Measurements from ENCODE around the gene COX8A. TPM values are rescaled to one million over a fixed set of nuclear protein-coding genes. Genes with fewer than 3 reads are reported as not detected.

The COX8A gene
- total and polyA plus RNA-seq, 2 of the 13 experiments (the other 11 are each of a cell fraction or from before 2014, with no cell fraction given), result 202 to 406 TPM

DNA sequence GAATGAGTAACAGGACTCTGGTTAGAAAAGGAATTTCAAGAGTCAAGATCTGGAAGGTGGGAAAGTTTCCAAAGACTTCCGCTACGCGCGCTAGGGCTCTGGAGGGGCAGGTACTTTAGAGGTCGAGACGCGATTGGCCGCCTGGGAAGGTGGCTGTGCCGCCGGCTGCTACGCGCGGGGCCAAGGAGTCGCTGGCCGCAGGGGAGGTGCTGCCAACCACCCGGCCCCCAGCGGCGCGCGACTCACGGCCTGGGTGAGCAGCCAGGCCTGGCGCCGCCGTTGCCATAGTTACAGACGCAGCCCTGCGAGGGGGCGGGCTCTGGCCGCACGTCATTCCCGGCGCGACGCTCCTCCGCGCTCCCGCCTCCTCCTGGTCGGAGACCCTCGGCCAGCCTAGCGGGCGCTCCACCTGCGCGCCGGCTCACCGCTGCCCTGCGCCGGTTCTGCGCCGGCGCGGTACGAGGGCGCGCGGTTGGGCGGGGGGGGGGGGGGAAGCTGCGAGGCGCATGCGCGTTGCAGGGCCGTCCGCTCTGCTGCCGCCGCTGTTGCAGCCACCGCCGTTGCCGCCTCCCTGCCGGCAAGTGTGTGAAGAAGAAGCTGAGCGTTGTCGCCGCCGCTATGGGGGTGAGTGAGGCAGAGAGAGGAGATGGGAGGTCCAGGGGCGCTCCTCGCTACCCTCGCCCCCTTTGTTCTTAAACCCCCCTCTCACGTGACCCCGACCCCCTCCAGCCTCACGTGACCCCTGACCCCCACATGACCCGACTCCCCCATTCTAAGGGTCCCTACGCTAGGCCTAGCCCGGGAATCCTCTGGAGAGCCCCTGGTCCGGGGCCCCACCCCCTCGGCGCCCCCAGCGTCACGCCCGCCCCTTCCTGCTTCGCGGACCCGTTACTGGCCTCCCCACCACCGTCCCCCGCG is 35.7 kb upstream of the COX8A start, which contains the start of gene NAA40 (continued):
- TF ChIP-seq, protein P1, sequence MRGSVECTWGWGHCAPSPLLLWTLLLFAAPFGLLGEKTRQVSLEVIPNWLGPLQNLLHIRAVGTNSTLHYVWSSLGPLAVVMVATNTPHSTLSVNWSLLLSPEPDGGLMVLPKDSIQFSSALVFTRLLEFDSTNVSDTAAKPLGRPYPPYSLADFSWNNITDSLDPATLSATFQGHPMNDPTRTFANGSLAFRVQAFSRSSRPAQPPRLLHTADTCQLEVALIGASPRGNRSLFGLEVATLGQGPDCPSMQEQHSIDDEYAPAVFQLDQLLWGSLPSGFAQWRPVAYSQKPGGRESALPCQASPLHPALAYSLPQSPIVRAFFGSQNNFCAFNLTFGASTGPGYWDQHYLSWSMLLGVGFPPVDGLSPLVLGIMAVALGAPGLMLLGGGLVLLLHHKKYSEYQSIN (CRISPR knock-in tag; IDR thresholded peaks at IDR 0.05; ENCODE audit: borderline replicate concordance), result no peak
- peak; percentile 99 for TF ChIP-seq SAP130 (CRISPR knock-in tag; IDR thresholded peaks at IDR 0.05; ENCODE audit: low read depth)
- peak; percentile 14; the same call in 1 of the 2 replicates for TF ChIP-seq SOX5 (CRISPR knock-in tag; IDR thresholded peaks at IDR 0.05; ENCODE audit: borderline replicate concordance)
- no peak for TF ChIP-seq FOXM1 (CRISPR knock-in tag; IDR thresholded peaks at IDR 0.05)
- TF ChIP-seq, protein P2, sequence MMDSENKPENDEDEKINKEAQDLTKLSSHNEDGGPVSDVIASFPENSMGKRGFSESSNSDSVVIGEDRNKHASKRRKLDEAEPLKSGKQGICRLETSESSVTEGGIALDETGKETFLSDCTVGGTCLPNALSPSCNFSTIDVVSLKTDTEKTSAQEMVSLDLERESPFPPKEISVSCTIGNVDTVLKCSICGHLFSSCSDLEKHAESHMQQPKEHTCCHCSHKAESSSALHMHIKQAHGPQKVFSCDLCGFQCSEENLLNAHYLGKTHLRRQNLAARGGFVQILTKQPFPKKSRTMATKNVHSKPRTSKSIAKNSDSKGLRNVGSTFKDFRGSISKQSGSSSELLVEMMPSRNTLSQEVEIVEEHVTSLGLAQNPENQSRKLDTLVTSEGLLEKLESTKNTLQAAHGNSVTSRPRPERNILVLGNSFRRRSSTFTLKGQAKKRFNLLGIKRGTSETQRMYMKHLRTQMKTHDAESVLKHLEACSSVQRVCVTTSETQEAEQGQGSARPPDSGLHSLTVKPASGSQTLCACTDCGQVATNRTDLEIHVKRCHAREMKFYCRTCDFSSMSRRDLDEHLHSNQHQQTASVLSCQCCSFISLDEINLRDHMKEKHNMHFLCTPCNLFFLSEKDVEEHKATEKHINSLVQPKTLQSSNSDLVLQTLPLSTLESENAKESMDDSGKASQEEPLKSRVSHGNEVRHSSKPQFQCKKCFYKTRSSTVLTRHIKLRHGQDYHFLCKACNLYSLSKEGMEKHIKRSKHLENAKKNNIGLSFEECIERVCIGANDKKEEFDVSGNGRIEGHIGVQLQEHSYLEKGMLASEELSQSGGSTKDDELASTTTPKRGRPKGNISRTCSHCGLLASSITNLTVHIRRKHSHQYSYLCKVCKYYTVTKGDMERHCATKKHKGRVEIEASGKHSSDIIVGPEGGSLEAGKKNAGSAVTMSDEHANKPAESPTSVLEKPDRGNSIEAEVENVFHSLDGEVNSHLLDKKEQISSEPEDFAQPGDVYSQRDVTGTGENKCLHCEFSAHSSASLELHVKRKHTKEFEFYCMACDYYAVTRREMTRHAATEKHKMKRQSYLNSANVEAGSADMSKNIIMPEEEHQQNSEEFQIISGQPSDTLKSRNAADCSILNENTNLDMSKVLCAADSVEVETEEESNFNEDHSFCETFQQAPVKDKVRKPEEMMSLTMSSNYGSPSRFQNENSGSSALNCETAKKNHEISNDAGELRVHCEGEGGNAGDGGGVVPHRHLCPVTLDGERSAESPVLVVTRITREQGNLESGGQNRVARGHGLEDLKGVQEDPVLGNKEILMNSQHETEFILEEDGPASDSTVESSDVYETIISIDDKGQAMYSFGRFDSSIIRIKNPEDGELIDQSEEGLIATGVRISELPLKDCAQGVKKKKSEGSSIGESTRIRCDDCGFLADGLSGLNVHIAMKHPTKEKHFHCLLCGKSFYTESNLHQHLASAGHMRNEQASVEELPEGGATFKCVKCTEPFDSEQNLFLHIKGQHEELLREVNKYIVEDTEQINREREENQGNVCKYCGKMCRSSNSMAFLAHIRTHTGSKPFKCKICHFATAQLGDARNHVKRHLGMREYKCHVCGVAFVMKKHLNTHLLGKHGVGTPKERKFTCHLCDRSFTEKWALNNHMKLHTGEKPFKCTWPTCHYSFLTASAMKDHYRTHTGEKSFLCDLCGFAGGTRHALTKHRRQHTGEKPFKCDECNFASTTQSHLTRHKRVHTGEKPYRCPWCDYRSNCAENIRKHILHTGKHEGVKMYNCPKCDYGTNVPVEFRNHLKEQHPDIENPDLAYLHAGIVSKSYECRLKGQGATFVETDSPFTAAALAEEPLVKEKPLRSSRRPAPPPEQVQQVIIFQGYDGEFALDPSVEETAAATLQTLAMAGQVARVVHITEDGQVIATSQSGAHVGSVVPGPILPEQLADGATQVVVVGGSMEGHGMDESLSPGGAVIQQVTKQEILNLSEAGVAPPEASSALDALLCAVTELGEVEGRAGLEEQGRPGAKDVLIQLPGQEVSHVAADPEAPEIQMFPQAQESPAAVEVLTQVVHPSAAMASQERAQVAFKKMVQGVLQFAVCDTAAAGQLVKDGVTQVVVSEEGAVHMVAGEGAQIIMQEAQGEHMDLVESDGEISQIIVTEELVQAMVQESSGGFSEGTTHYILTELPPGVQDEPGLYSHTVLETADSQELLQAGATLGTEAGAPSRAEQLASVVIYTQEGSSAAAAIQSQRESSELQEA (CRISPR knock-in tag; IDR thresholded peaks at IDR 0.05; ENCODE audit: not compliant biosample characterization), result no peak
- no peak for TF ChIP-seq ZNF383 (CRISPR knock-in tag; IDR thresholded peaks at IDR 0.05; ENCODE audit: borderline replicate concordance)
- no peak for TF ChIP-seq ZNF3 (CRISPR knock-in tag; IDR thresholded peaks at IDR 0.05)
- TF ChIP-seq SOX6 (IDR thresholded peaks at IDR 0.05), result no peak
- 0 out of 2 replicates have a peak, but pooled peaks have one; percentile 10 for TF ChIP-seq SOX6 (CRISPR knock-in tag; IDR thresholded peaks at IDR 0.05)
- no peak for TF ChIP-seq FOXP1 (IDR thresholded peaks at IDR 0.05)
- TF ChIP-seq FOXP1 (CRISPR knock-in tag; IDR thresholded peaks at IDR 0.05), result no peak
- TF ChIP-seq HOXA5 (CRISPR knock-in tag; IDR thresholded peaks at IDR 0.05), result no peak; the same call in 1 of the 2 replicates
- TF ChIP-seq, protein P3, sequence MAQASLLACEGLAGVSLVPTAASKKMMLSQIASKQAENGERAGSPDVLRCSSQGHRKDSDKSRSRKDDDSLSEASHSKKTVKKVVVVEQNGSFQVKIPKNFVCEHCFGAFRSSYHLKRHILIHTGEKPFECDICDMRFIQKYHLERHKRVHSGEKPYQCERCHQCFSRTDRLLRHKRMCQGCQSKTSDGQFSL (CRISPR knock-in tag; IDR thresholded peaks at IDR 0.05), result peak; percentile 91

Data from HepG2 (cell line).